Limb (tissue), 2 donors: Measurements from ENCODE around the gene EDIL3.
"Not testable (repeated sequence)": the region's sequence is repeated elsewhere in the genome, so short reads cannot be mapped to it uniquely, and the experiment has no call there.

Source experiments
- DNase-seq, 2 donors: peaks; one replicate each; pipeline ENCODE4 v3.0.0-alpha.2; 2016; ENCODE audit errors: extremely low spot score in 2 of 2

EDIL3 gene

GRCh38 chr5:84379749-84380148, 4.9 kb downstream of the EDIL3 start:
- DNase-seq: no peak

- DNase-seq: no peak
These were observed 5.7 kb downstream of the EDIL3 start for GRCh38 chr5:84378961-84379360.

GRCh38 chr5:84378420-84378819, 6.3 kb downstream of the EDIL3 start:
- DNase-seq: no peak

GRCh38 chr5:84376346-84376745, 8.3 kb downstream of the EDIL3 start:
- DNase-seq: no peak

- no peak for DNase-seq
These were observed 10.1 kb downstream of the EDIL3 start for GRCh38 chr5:84374568-84374967.

DNA sequence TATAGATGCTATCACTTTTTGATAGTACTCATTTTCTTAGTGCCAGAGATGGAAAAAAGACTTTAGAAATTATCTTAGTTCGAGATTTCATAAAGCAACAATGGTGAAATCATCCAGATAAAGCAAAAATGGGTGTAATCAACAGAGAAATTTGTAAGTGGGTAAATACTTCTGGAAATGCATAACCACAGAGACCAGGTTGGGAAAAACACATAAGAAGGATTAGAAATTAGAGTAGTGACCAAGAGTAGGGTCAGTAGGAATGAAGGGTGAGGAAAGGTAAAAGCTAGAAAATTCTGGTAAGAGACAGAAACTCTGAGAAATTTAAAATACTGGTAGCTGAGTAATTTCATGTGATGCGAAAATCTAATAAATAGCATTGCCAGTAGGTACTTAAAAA, 11.2 kb downstream of the EDIL3 start:
- no peak for DNase-seq

DNA sequence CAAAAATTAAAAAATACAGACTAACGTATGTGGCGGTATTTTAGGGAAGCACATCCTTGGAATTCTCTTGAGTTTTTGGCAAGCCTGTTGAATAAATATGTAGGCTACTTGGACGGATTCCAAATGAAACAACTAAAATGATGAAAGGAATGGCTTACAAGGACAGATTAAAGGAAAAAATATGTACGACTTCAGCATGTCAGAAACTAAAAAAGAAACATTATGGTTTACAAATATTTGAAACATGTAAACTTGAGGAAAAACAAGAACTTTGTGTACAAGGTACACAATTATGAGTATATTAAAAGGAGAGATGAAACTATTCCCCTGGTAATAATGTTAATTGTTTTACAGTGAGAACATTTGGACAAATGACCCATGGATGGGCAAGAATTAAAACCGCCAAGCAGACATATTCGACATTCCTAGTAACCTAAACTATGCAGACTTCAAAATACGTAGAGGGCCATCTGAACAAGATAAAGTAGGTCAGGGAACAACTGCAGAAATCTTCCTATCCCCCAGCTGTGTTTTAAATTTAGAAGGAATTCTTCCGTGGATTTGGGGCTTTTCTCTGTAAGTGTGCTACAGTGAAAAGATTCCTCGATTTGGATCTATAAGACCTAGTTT, 12.5 kb downstream of the EDIL3 start:
- no peak for DNase-seq

GRCh38 chr5:84370176-84370575, 14.5 kb downstream of the EDIL3 start:
- no peak for DNase-seq

GRCh38 chr5:84364043-84364442, 20.6 kb downstream of the EDIL3 start:
- DNase-seq: no peak

- no peak for DNase-seq
These were observed 22.5 kb downstream of the EDIL3 start for GRCh38 chr5:84362061-84362720.

GRCh38 chr5:84361572-84361971, 23.1 kb downstream of the EDIL3 start:
- DNase-seq: no peak

GRCh38 chr5:84360056-84360455, 24.6 kb downstream of the EDIL3 start:
- DNase-seq: no peak

- DNase-seq: no peak
These were observed 30.6 kb downstream of the EDIL3 start for GRCh38 chr5:84354101-84354500.

GRCh38 chr5:84344788-84345187, 39.9 kb downstream of the EDIL3 start:
- DNase-seq: no peak

GRCh38 chr5:84343171-84343570, 41.5 kb downstream of the EDIL3 start:
- DNase-seq: no peak

- DNase-seq: no peak
These were observed 52.6 kb downstream of the EDIL3 start for GRCh38 chr5:84332106-84332505.

DNA sequence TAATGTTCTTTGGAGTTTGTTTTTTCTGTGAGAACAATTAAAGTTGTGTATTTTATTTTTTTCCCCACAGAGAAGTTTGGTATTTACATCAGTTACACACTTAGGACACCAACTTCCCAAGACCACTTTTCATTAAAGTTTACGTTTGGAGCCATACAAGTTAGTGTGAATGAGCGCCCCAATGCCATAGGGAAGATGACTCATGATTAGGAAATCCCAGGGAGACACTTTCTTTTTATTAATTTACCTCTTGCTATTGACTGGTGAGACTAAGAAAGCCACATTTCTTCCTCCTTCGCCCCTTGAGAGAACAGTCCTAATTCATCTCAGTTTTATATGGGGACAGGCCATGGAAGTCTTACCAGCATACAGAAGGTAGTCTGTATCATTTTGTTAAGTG, 57.1 kb downstream of the EDIL3 start:
- DNase-seq: no peak

DNA sequence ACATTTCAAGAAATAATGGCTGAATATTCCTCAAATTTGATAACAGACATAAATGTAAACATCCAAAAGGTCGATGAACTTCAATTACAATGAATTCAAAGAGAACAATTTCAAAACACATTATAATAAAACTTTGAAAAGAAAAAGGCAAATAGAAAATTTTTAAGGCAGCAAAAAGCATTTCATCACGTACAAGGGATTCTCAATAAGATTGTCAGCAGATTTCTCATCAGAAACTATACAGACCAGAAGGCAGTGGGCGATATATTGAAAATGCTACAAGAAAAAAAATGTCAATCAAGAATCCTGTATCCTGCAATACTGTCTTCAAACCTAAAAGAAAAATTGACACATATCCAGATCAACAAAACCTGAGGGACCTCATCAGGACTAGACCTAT, 62.0 kb downstream of the EDIL3 start:
- DNase-seq: no peak

GRCh38 chr5:84317826-84318225, 66.9 kb downstream of the EDIL3 start:
- DNase-seq: not testable (repeated sequence)

GRCh38 chr5:84312280-84312679, 72.4 kb downstream of the EDIL3 start:
- DNase-seq: not testable (repeated sequence)

DNA sequence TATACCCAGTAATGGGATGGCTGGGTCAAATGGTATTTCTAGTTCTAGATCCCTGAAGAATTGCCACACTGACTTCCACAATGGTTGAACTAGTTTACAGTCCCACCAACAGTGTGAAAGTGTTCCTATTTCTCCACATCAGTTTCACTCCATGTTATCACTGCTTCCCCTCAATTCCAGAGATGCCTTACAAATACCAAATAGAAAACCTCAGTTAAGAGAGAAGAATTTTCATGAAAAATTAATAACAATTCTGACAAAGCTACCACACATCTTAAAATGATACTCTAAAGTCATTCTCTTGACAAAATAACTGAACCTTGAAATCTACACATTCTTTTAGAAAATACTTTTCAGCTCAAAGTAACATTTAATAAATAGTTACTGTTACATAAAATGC, 74.8 kb downstream of the EDIL3 start:
- not testable (repeated sequence) for DNase-seq

- DNase-seq: no peak
These were observed 78.1 kb downstream of the EDIL3 start for GRCh38 chr5:84306601-84307000.

DNA sequence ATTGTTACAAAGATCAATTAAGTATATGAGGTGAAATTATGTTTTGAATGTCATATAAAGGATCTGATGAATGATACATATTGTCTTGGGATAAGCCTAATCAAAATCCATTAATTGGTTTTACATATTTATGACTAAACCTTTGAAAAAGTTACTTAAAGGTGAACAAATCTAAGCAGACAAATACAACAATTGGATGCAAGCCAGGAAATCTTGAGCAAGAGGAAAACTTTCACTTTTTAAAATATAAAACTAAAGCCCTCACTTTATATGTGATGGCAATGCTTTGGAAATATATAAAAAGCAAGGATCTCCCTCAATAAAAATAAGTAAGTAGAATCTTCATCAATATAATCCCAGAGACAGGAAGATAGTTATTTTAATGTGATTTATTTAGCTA, 80.1 kb downstream of the EDIL3 start:
- DNase-seq: no peak
